AG04450 (cell line): ENCODE data around the gene RPH3AL. TPM values are rescaled to one million over a fixed set of nuclear protein-coding genes. Genes with fewer than 3 reads are reported as not detected.

Experiments
- CTCF ChIA-PET: fragments of 300-600, 350-600 bp; formaldehyde crosslinking; extraction: SDS; loops from one replicate; lab custom pipeline; 2022; ENCODE audit warnings: antibody characterized with exemption, inconsistent platforms; lab: Charles Lee
- POLR2A ChIA-PET: fragments of 350-600 bp; formaldehyde crosslinking; extraction: SDS; loops from one replicate; lab custom pipeline; 2021; ENCODE audit warnings: antibody characterized with exemption, inconsistent platforms; lab: Yijun Ruan, JAX
- DNase-seq: peaks from one replicate; pipeline ENCODE4 v3.0.0-alpha.2; 2011; ENCODE audit warnings: low read depth, low spot score
- H3K27ac ChIP-seq: one replicate; pipeline ENCODE4 v1.5.1; 2012; ENCODE audit warnings: low read depth, low read length, control low read depth
- H3K27me3 ChIP-seq: one replicate; pipeline ENCODE4 v1.6.0; 2012; ENCODE audit warnings: low read length; ENCODE audit not compliant: control insufficient read depth, insufficient read depth
- H3K4me3 ChIP-seq: 2 replicates; pipeline ENCODE4 v1.5.1; 2011; ENCODE audit warnings: mild to moderate bottlenecking, low read depth, low read length, control low read depth
- H3K9me3 ChIP-seq: 2 replicates; pipeline ENCODE4 v1.5.1; 2012; ENCODE audit warnings: low read length; ENCODE audit not compliant: control insufficient read depth, insufficient read depth
- polyA plus RNA-seq: library from polyadenylated mRNA; depleted of rRNA; stranded (reverse); fragments of >200 nt; gene quantifications from 2 replicates; pipeline ENCODE4 v1.2.3, GENCODE V29; 2011
- TF ChIP-seq, protein P1 (sequence below): IDR thresholded peaks from 2 replicates; pipeline ENCODE4 v1.5.1; 2011; ENCODE audit warnings: low read depth, low read length, control low read depth, inconsistent platforms

Gene RPH3AL
- polyA plus RNA-seq, 1 experiment: 1.3 TPM

DNA sequence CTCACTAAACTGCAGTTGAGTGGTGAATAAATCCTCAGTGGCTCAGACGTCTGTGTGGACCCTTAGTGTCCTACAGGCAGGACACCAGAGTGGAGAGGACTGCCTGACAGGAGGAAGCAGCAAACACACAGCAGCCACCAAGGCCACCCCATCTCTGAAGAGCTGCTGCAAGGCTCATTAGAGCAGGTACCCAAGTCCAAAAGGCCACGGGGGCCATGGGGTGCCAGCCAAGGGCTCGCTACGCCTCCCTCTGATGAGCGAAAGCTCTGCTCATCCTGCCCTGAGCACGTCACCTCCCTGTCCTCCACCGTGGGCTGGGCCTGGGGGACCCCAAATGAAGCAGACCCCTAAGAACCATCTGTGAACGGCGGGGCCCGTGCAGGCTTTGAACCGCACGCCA, 101.1 kb downstream of the RPH3AL start:
- H3K9me3 ChIP-seq: peaks cover 38% of the 10 kb centered on the region
- POLR2A ChIA-PET: no interaction called here
- DNase-seq: no peak
- CTCF ChIA-PET: no interaction called here
- no peaks in the 10 kb centered on the region for H3K27me3 ChIP-seq
- H3K4me3 ChIP-seq: no peak overlapping the region
- TF ChIP-seq, protein P1, sequence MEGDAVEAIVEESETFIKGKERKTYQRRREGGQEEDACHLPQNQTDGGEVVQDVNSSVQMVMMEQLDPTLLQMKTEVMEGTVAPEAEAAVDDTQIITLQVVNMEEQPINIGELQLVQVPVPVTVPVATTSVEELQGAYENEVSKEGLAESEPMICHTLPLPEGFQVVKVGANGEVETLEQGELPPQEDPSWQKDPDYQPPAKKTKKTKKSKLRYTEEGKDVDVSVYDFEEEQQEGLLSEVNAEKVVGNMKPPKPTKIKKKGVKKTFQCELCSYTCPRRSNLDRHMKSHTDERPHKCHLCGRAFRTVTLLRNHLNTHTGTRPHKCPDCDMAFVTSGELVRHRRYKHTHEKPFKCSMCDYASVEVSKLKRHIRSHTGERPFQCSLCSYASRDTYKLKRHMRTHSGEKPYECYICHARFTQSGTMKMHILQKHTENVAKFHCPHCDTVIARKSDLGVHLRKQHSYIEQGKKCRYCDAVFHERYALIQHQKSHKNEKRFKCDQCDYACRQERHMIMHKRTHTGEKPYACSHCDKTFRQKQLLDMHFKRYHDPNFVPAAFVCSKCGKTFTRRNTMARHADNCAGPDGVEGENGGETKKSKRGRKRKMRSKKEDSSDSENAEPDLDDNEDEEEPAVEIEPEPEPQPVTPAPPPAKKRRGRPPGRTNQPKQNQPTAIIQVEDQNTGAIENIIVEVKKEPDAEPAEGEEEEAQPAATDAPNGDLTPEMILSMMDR: no peak
- no peak overlapping the region for H3K27ac ChIP-seq

DNA sequence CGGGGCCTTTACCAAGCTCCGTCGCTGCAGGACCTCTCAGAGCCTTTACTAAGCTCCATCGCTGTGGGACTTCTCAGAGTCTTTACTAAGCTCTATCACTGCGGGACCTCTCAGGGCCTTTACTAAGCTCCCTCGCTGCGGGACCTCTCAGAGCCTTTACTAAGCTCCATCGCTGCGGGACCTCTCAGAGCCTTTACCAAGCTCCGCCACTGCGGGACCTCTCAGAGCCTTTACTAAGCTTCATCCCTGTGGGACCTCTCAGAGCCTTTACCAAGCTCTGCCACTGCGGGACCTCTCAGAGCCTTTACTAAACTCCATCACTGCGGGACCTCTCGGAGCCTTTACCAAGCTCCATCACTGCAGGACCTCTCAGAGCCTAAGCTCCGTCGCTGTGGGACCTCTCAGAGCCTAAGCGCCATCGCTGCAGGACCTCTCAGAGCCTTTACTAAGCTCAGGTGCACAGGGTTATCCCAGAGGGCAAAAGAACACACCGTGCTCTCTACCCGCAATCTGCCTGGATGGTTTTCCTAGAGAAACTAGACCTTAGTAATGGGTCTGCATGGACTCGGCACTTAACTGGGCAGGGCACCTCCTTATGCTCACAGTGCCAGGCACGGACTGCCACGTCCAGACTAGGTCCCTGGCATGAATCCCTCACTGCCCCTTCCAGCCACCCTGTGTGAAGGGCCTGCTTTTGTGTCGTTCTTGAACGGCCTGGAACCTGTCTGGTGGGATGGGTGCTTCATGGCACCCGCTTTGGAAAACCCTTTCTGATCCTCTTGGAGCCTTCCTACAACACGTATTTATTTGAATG, 101.9 kb downstream of the RPH3AL start:
- ChIA-PET POLR2A (no interaction called here), CTCF (no interaction called here)
- no peak overlapping the region for H3K4me3 ChIP-seq
- no peaks in the 10 kb centered on the region for H3K27me3 ChIP-seq
- H3K9me3 ChIP-seq: peaks cover 36% of the 10 kb centered on the region
- no peak overlapping the region for H3K27ac ChIP-seq
- no peak for DNase-seq
- TF ChIP-seq, protein P1: no peak

DNA sequence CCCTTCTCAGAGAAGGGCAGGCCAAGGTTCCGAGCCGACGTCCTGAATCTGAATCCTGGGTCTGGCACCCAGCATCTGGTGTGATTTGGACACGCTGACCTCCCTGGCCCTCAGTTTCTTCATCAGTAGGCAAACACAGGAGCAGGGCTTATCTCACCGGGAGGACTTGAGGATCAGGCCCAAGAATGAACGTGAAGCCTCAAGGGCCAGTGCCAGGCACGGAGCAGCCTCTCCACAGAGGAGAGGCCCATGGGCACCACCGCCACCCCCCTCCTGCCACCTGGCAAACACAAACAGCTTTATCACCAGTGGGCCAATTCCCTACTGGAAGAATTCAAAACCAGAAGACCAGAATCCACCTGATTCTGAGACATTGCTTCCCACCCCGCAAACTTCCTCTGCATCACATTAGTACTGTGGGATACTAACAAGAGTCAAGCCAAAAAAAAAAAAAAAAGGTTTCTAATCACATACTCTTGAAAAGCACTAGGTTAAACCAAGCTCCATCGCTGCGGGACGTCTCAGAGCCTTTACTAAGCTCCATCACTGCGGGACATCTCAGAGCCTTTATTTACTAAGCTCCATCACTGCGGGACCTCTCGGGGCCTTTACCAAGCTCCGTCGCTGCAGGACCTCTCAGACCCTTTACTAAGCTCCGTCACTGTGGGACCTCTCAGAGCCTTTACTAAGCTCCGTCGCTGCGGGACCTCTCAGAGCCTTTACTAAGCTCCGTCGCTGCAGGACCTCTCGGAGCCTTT, 103.2 kb downstream of the RPH3AL start:
- peaks cover 47% of the 10 kb centered on the region for H3K9me3 ChIP-seq
- CTCF ChIA-PET: no interaction called here
- POLR2A ChIA-PET: no interaction called here
- DNase-seq: no peak
- H3K4me3 ChIP-seq: no peak overlapping the region
- H3K27ac ChIP-seq: no peak overlapping the region
- H3K27me3 ChIP-seq: no peaks in the 10 kb centered on the region
- TF ChIP-seq, protein P1: no peak

DNA sequence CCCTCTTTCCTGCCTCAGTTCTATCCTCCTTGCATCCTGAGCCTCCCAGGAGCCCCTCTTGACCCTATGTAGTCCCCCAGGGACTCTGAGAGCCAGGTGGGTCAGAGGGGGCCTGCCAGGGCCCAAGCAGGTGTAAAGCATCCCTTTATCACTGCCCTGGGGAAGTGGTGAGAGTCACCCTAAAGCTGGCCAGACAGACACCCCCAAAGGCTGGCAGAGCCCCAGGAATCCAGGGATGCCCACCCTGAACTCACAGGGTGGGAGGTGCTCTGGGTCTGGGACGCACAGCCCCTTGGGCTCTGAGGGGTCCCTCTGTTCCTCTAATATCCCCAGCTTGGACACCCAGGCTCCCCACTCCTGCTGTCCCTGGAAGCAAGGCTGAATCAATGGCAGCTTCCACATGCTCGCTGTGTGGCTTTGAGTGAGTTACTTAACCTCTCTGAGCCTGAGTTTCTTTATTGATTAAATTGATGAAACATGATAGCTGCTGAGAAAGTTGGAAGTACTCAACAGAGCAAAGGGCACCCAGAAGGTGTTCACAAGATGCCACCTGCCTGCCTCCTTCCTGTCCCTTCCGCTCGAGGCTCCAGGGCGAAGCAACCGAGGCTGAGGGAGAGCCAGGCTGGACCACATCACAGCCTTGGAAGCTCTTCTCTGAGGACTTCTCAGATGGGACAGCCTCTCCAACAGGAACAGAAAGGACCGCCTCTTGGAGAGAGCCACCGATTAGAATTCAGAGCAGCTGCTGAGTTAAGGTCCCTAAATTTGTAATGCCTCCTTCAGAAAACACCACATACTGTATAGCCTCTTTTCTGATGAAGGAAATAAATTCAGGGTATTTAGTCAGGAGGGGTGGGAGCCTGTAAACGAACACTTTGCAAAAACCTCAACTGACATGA, 104.0 kb downstream of the RPH3AL start:
- ChIA-PET CTCF (no interaction called here), POLR2A (no interaction called here)
- TF ChIP-seq, protein P1: no peak
- H3K4me3 ChIP-seq: no peak overlapping the region
- H3K27me3 ChIP-seq: no peaks in the 10 kb centered on the region
- peaks cover 50% of the 10 kb centered on the region for H3K9me3 ChIP-seq
- no peak overlapping the region for H3K27ac ChIP-seq
- DNase-seq: no peak
